ENCODE results near the gene WHRN.

Gene WHRN

GRCh38 chr9:114409842-114410241 lies 95.4 kb downstream of the WHRN start:
- H3K27ac Mint-ChIP-seq = no peak overlapping the region
- DNase-seq (no peak), ATAC-seq (no peak)
- no peaks in the 10 kb centered on the region for H3K9me3 Mint-ChIP-seq
- peaks cover 5% of the 10 kb centered on the region for H3K4me1 Mint-ChIP-seq
- H3K27me3 Mint-ChIP-seq = no peaks in the 10 kb centered on the region
- H3K36me3 Mint-ChIP-seq (ENCODE audit: low read depth) = no peaks in the 10 kb centered on the region
- H3K4me3 Mint-ChIP-seq = no peak overlapping the region

GRCh38 chr9:114409103-114409780 lies 96.0 kb downstream of the WHRN start:
- Mint-ChIP-seq H3K36me3 (ENCODE audit: low read depth) (no peaks in the 10 kb centered on the region), H3K27ac (no peak overlapping the region), H3K4me1 (peaks cover 5% of the 10 kb centered on the region), H3K4me3 (no peak overlapping the region), H3K27me3 (no peaks in the 10 kb centered on the region), H3K9me3 (no peaks in the 10 kb centered on the region)
- ATAC-seq (no peak), DNase-seq (no peak)

- no peaks in the 10 kb centered on the region for H3K27me3 Mint-ChIP-seq
These were observed 96.6 kb downstream of the WHRN start for GRCh38 chr9:114408645-114409044.

GRCh38 chr9:114407889-114408288 lies 97.4 kb downstream of the WHRN start:
- ATAC-seq (no peak), DNase-seq (no peak)
- Mint-ChIP-seq H3K9me3 (no peaks in the 10 kb centered on the region), H3K27ac (no peak overlapping the region), H3K36me3 (ENCODE audit: low read depth) (no peaks in the 10 kb centered on the region), H3K27me3 (no peaks in the 10 kb centered on the region), H3K4me3 (no peak overlapping the region), H3K4me1 (peaks cover 5% of the 10 kb centered on the region)

More at GRCh38 chr9:114408645-114409044, 96.6 kb downstream of the WHRN start:
- H3K4me1 Mint-ChIP-seq = peaks cover 5% of the 10 kb centered on the region
- ATAC-seq (no peak), DNase-seq (no peak)
- no peak overlapping the region for H3K27ac Mint-ChIP-seq
- H3K36me3 Mint-ChIP-seq (ENCODE audit: low read depth) = no peaks in the 10 kb centered on the region
- H3K4me3 Mint-ChIP-seq = no peak overlapping the region
- H3K9me3 Mint-ChIP-seq = no peaks in the 10 kb centered on the region

GRCh38 chr9:114406441-114406840 lies 98.8 kb downstream of the WHRN start:
- H3K36me3 Mint-ChIP-seq (ENCODE audit: low read depth) = no peaks in the 10 kb centered on the region
- H3K4me1 Mint-ChIP-seq = peaks cover 5% of the 10 kb centered on the region
- no peaks in the 10 kb centered on the region for H3K27me3 Mint-ChIP-seq
- DNase-seq (no peak), ATAC-seq (no peak)
- no peaks in the 10 kb centered on the region for H3K9me3 Mint-ChIP-seq
- no peak overlapping the region for H3K27ac Mint-ChIP-seq
- H3K4me3 Mint-ChIP-seq = no peak overlapping the region

- Mint-ChIP-seq H3K27ac (no peak overlapping the region), H3K36me3 (ENCODE audit: low read depth) (no peaks in the 10 kb centered on the region), H3K9me3 (no peaks in the 10 kb centered on the region), H3K4me3 (no peak overlapping the region), H3K27me3 (no peaks in the 10 kb centered on the region), H3K4me1 (peaks cover 5% of the 10 kb centered on the region)
- DNase-seq = peak; percentile 78
- ATAC-seq = peak; percentile 96
These were observed 99.8 kb downstream of the WHRN start for GRCh38 chr9:114405294-114406034.

GRCh38 chr9:114404531-114404930 lies 100.7 kb downstream of the WHRN start:
- H3K36me3 Mint-ChIP-seq (ENCODE audit: low read depth) = no peaks in the 10 kb centered on the region
- H3K4me3 Mint-ChIP-seq = no peak overlapping the region
- H3K27ac Mint-ChIP-seq = no peak overlapping the region
- no peaks in the 10 kb centered on the region for H3K9me3 Mint-ChIP-seq
- DNase-seq (no peak), ATAC-seq (no peak)
- H3K4me1 Mint-ChIP-seq = peaks cover 5% of the 10 kb centered on the region
- no peaks in the 10 kb centered on the region for H3K27me3 Mint-ChIP-seq

- DNase-seq = no peak
- Mint-ChIP-seq H3K9me3 (no peaks in the 10 kb centered on the region), H3K36me3 (ENCODE audit: low read depth) (no peaks in the 10 kb centered on the region), H3K27me3 (no peaks in the 10 kb centered on the region), H3K4me1 (peaks cover 5% of the 10 kb centered on the region), H3K4me3 (no peak overlapping the region), H3K27ac (no peak overlapping the region)
- no peak for ATAC-seq
These were observed 102.0 kb downstream of the WHRN start for GRCh38 chr9:114403153-114403756.

GRCh38 chr9:114401344-114401743 lies 103.9 kb downstream of the WHRN start:
- no peak for DNase-seq
- H3K27me3 Mint-ChIP-seq = no peaks in the 10 kb centered on the region
- peaks cover under 1% of the 10 kb centered on the region for H3K36me3 Mint-ChIP-seq (ENCODE audit: low read depth)
- H3K27ac Mint-ChIP-seq = no peak overlapping the region
- H3K4me3 Mint-ChIP-seq = no peak overlapping the region
- no peaks in the 10 kb centered on the region for H3K9me3 Mint-ChIP-seq
- ATAC-seq = no peak
- H3K4me1 Mint-ChIP-seq = peaks cover 18% of the 10 kb centered on the region

- DNase-seq (no peak), ATAC-seq (no peak)
- peaks cover 3% of the 10 kb centered on the region for H3K36me3 Mint-ChIP-seq (ENCODE audit: low read depth)
- H3K27ac Mint-ChIP-seq = no peak overlapping the region
- H3K4me1 Mint-ChIP-seq = peaks cover 24% of the 10 kb centered on the region
- no peaks in the 10 kb centered on the region for H3K27me3 Mint-ChIP-seq
- H3K4me3 Mint-ChIP-seq = no peak overlapping the region
- no peaks in the 10 kb centered on the region for H3K9me3 Mint-ChIP-seq
These were observed 104.5 kb downstream of the WHRN start for GRCh38 chr9:114400772-114401171.

- Mint-ChIP-seq H3K4me3 (no peak overlapping the region), H3K9me3 (no peaks in the 10 kb centered on the region), H3K4me1 (peaks cover 25% of the 10 kb centered on the region), H3K27ac (no peak overlapping the region), H3K36me3 (ENCODE audit: low read depth) (peaks cover 4% of the 10 kb centered on the region), H3K27me3 (no peaks in the 10 kb centered on the region)
- ATAC-seq = no peak
- no peak for DNase-seq
These were observed 105.1 kb downstream of the WHRN start for GRCh38 chr9:114400219-114400618.

- ATAC-seq (no peak), DNase-seq (no peak)
- Mint-ChIP-seq H3K36me3 (ENCODE audit: low read depth) (peaks cover 7% of the 10 kb centered on the region), H3K27ac (no peak overlapping the region), H3K9me3 (no peaks in the 10 kb centered on the region), H3K4me3 (no peak overlapping the region), H3K27me3 (no peaks in the 10 kb centered on the region), H3K4me1 (peaks cover 33% of the 10 kb centered on the region)
These were observed 105.9 kb downstream of the WHRN start for GRCh38 chr9:114399381-114399780.

GRCh38 chr9:114397848-114398605 lies 107.2 kb downstream of the WHRN start:
- DNase-seq = peak; percentile 98
- H3K4me1 Mint-ChIP-seq = peaks cover 45% of the 10 kb centered on the region
- H3K4me3 Mint-ChIP-seq = peak overlapping the region; percentile 96
- peak overlapping the region; percentile 86 for H3K27ac Mint-ChIP-seq
- H3K9me3 Mint-ChIP-seq = no peaks in the 10 kb centered on the region
- peak; percentile 87 for ATAC-seq
- no peaks in the 10 kb centered on the region for H3K27me3 Mint-ChIP-seq
- peaks cover 12% of the 10 kb centered on the region for H3K36me3 Mint-ChIP-seq (ENCODE audit: low read depth)

GRCh38 chr9:114397219-114397847 lies 107.9 kb downstream of the WHRN start:
- H3K36me3 Mint-ChIP-seq (ENCODE audit: low read depth) = peaks cover 14% of the 10 kb centered on the region
- DNase-seq (no peak), ATAC-seq (peak; percentile 4)
- H3K9me3 Mint-ChIP-seq = no peaks in the 10 kb centered on the region
- no peaks in the 10 kb centered on the region for H3K27me3 Mint-ChIP-seq
- peak overlapping the region; percentile 96 for H3K4me3 Mint-ChIP-seq
- H3K27ac Mint-ChIP-seq = peak overlapping the region; percentile 86
- H3K4me1 Mint-ChIP-seq = peaks cover 52% of the 10 kb centered on the region
